Liver (tissue), 9 donors: ENCODE results near the gene MYO15A. TPM values are rescaled to one million over a fixed set of nuclear protein-coding genes. Genes with fewer than 3 reads are reported as not detected.

Experiments used
- DNase-seq: peaks from one replicate; pipeline ENCODE4 v3.0.0-alpha.2; 2017; ENCODE audit warnings: low spot score
- H3K27ac ChIP-seq, 2 donors: one replicate each; pipeline ENCODE4 v1.7.0; 2013; ENCODE audit warnings: inconsistent platforms in 2 of 2, low read length in 2 of 2, control low read depth in 1 of 2, low read depth in 1 of 2, mild to moderate bottlenecking in 1 of 2
- H3K27me3 ChIP-seq, 4 donors: one replicate each; pipeline versions ENCODE4 v1.6.1 to v1.7.0; 2013; ENCODE audit warnings: low read length in 3 of 4, inconsistent platforms in 1 of 4, mild to moderate bottlenecking in 1 of 4, moderate library complexity in 1 of 4; ENCODE audit not compliant: control insufficient read depth in 4 of 4, insufficient read depth in 4 of 4
- H3K36me3 ChIP-seq, 4 donors: one replicate each; pipeline versions ENCODE4 v1.6.1 to v1.7.0; 2013; ENCODE audit warnings: low read length in 3 of 4, mild to moderate bottlenecking in 3 of 4, low read depth in 1 of 4, moderate library complexity in 1 of 4; ENCODE audit not compliant: control insufficient read depth in 4 of 4, insufficient read depth in 3 of 4
- H3K4me1 ChIP-seq, 4 donors: one replicate each; pipeline versions ENCODE4 v1.6.1 to v1.7.0; 2013; ENCODE audit warnings: low read length in 3 of 4, mild to moderate bottlenecking in 3 of 4, moderate library complexity in 1 of 4; ENCODE audit not compliant: control insufficient read depth in 4 of 4, insufficient read depth in 4 of 4
- H3K4me3 ChIP-seq, 3 donors: one replicate each; pipeline versions ENCODE4 v1.6.1 to v1.7.0; 2013; ENCODE audit warnings: low read length in 3 of 3, control low read depth in 1 of 3, low read depth in 1 of 3, mild to moderate bottlenecking in 1 of 3
- H3K9ac ChIP-seq, 2 donors: one replicate each; pipeline ENCODE4 v1.7.0; 2013; ENCODE audit warnings: low read length in 2 of 2, mild to moderate bottlenecking in 2 of 2, moderate library complexity in 2 of 2, control low read depth in 1 of 2, low read depth in 1 of 2
- H3K9me3 ChIP-seq, 4 donors: one replicate each; pipeline versions ENCODE4 v1.6.1 to v1.7.0; 2013; ENCODE audit warnings: low read length in 3 of 4; ENCODE audit not compliant: control insufficient read depth in 4 of 4
- EGR1 ChIP-seq, 2 donors: IDR thresholded peaks; 2 replicates each; pipeline ENCODE4 v1.6.1; 2016 to 2018; ENCODE audit warnings: antibody characterized with exemption in 2 of 2, low read depth in 2 of 2
- FOXA2 ChIP-seq: IDR thresholded peaks from 2 replicates; pipeline ENCODE4 v1.6.1; 2016; ENCODE audit warnings: antibody characterized with exemption
- HNF4A ChIP-seq, 2 donors: conservative IDR thresholded peaks; 2 replicates each; pipeline ENCODE4 v1.6.1; 2016; ENCODE audit warnings: antibody characterized with exemption in 2 of 2, mild to moderate bottlenecking in 2 of 2
- HNF4G ChIP-seq: IDR thresholded peaks from 2 replicates; pipeline ENCODE4 v1.6.1; 2016; ENCODE audit warnings: antibody characterized with exemption
- JUND ChIP-seq, 2 donors: IDR thresholded peaks; 2 replicates each; pipeline ENCODE4 v1.6.1; 2016; ENCODE audit warnings: antibody characterized with exemption in 2 of 2
- NR2F2 ChIP-seq: IDR thresholded peaks from 2 replicates; pipeline ENCODE4 v1.6.1; 2016; ENCODE audit warnings: antibody characterized with exemption
- RAD21 ChIP-seq, 2 donors: IDR thresholded peaks; 2 replicates each; pipeline ENCODE4 v1.6.1; 2016; ENCODE audit warnings: antibody characterized with exemption in 2 of 2, mild to moderate bottlenecking in 2 of 2
- RXRA ChIP-seq, 2 donors: IDR thresholded peaks; 2 replicates each; pipeline ENCODE4 v1.6.1; 2017 to 2018; ENCODE audit warnings: antibody characterized with exemption in 2 of 2, mild to moderate bottlenecking in 1 of 2
- SP1 ChIP-seq: IDR thresholded peaks from 2 replicates; pipeline ENCODE4 v1.6.1; 2018; ENCODE audit warnings: antibody characterized with exemption, mild to moderate bottlenecking
- TAF1 ChIP-seq: conservative IDR thresholded peaks from 2 replicates; pipeline ENCODE4 v1.6.1; 2016; ENCODE audit warnings: antibody characterized with exemption, mild to moderate bottlenecking
- YY1 ChIP-seq: IDR thresholded peaks from 2 replicates; pipeline ENCODE4 v1.6.1; 2016; ENCODE audit warnings: antibody characterized with exemption, mild to moderate bottlenecking
- WGBS: extraction: QIAGEN DNeasy Blood & Tissue Kit; methylation state at CpG from one replicate; pipeline ENCODE4 v1.1.7; 2013; 5-methylcytosine and 5-hydroxymethylcytosine counted together
- polyA plus RNA-seq, 2 donors: library from polyadenylated mRNA; stranded (reverse) in 1 of 2; unstranded in 1 of 2; fragments of 200-250 nt in 1 of 2; fragments of >200 nt in 1 of 2; fragmentation: Nextera tagmentation in 1 of 2; extraction: Ambion mirVana in 1 of 2; gene quantifications; one replicate each; pipeline versions ENCODE4 v1.2.1 to v1.2.3, GENCODE V29; 2013 to 2015
- total RNA-seq, 2 donors: library from RNA; depleted of rRNA; stranded (reverse); fragments of >200 nt; gene quantifications; one replicate each; pipeline ENCODE4 v1.2.3, GENCODE V29; 2014
- TF ChIP-seq, protein P1 (sequence below): IDR thresholded peaks from 2 replicates; pipeline ENCODE4 v1.6.1; 2016; ENCODE audit warnings: antibody characterized with exemption
- TF ChIP-seq, protein P2 (sequence below): IDR thresholded peaks from 2 replicates; pipeline ENCODE4 v1.6.1; 2016; ENCODE audit warnings: antibody characterized with exemption, mild to moderate bottlenecking
- TF ChIP-seq, protein P3 (sequence below): IDR thresholded peaks from 2 replicates; pipeline ENCODE4 v1.6.1; 2016; ENCODE audit warnings: antibody characterized with exemption
- donor health status: healthy.
- donor health status: healthy.
- donor health status: healthy.
- donor health status: healthy.
- donor health status: healthy.

Gene MYO15A
- total and polyA plus RNA-seq, 4 donors = 0.15 to 2.9 (median 0.97) TPM

DNA sequence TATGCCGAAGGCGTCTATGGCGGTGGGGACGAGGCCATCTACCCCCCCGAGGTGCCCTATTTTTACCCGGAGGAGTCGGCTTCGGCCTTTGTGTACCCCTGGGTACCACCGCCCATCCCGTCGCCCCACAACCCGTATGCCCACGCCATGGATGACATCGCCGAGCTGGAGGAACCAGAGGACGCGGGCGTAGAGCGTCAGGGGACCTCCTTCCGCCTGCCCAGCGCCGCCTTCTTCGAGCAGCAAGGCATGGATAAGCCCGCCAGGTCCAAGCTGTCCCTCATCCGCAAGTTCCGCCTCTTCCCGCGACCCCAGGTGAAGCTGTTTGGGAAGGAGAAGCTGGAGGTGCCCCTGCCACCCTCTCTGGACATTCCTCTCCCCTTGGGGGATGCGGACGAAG lies 11.4 kb downstream of the MYO15A start:
- Histone ChIP-seq H3K4me3 (no peak overlapping the region), H3K36me3 (no peaks in the 10 kb centered on the region), H3K27me3 (no peaks in the 10 kb centered on the region), H3K9ac (no peak overlapping the region), H3K27ac (no peak overlapping the region), H3K9me3 (no peaks in the 10 kb centered on the region), H3K4me1 (peaks cover 10 to 29% (median 16%) of the 10 kb centered on the region in 4 donors)
- WGBS = 96% methylated on average over 30 of the region's 30 CpGs
- no peak for DNase-seq
- TF ChIP-seq TAF1 (no peak), YY1 (no peak), JUND (IDR thresholded peaks at IDR 0.05) (no peak), RXRA (IDR thresholded peaks at IDR 0.05) (no peak)
- TF ChIP-seq, protein P1, sequence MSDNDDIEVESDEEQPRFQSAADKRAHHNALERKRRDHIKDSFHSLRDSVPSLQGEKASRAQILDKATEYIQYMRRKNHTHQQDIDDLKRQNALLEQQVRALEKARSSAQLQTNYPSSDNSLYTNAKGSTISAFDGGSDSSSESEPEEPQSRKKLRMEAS = no peak

DNA sequence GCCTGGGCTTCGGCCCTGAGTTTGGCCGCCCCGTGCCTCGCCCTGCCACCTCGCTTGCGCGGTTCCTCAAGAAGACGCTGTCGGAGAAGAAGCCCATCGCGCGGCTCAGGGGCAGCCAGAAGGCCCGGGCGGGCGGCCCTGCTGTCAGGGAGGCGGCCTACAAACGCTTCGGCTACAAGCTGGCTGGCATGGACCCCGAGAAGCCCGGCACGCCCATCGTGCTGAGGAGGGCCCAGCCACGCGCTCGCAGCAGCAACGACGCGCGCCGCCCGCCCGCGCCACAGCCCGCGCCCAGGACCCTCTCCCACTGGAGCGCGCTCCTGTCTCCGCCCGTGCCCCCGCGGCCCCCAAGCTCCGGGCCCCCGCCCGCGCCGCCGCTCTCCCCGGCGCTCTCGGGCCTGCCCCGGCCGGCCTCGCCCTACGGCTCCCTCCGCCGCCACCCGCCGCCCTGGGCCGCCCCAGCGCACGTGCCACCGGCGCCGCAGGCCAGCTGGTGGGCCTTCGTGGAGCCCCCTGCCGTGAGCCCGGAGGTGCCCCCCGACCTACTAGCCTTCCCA lies 12.0 kb downstream of the MYO15A start:
- H3K4me1 ChIP-seq = peaks cover 8 to 25% (median 14%) of the 10 kb centered on the region in 4 donors
- no peaks in the 10 kb centered on the region for H3K9me3 ChIP-seq
- TF ChIP-seq NR2F2 (no peak), RAD21 (IDR thresholded peaks at IDR 0.05) (no peak), SP1 (no peak), TAF1 (no peak), HNF4G (no peak)
- WGBS = 81% methylated on average over 68 of the region's 68 CpGs
- H3K9ac ChIP-seq = no peak overlapping the region
- H3K4me3 ChIP-seq = no peak overlapping the region
- no peaks in the 10 kb centered on the region for H3K36me3 ChIP-seq
- DNase-seq = no peak
- H3K27me3 ChIP-seq = no peaks in the 10 kb centered on the region
- H3K27ac ChIP-seq = no peak overlapping the region

DNA sequence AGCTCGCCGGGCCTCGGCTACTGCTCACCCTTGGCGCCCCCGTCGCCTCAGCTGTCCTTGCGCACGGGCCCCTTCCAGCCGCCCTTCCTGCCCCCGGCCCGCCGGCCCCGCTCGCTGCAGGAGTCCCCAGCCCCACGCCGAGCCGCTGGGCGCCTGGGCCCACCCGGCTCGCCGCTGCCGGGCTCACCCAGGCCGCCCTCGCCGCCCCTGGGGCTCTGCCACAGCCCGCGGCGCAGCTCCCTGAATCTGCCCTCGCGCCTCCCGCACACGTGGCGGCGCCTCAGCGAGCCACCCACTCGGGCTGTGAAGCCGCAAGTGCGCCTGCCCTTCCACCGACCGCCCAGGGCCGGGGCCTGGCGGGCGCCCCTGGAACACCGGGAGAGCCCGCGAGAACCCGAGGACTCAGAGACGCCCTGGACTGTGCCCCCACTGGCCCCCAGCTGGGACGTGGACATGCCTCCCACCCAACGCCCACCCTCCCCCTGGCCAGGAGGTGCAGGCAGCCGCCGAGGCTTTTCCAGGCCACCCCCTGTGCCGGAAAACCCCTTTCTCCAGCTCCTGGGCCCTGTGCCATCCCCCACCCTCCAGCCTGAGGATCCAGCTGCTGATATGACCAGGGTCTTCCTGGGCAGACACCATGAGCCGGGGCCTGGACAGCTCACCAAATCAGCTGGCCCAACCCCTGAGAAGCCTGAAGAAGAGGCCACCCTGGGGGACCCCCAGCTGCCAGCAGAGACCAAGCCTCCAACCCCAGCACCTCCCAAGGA lies 12.8 kb downstream of the MYO15A start:
- H3K4me3 ChIP-seq = no peak overlapping the region
- peaks cover 8 to 18% (median 11%) of the 10 kb centered on the region in 4 donors for H3K4me1 ChIP-seq
- no peaks in the 10 kb centered on the region for H3K36me3 ChIP-seq
- 93% methylated on average over 54 of the region's 54 CpGs for WGBS
- TF ChIP-seq FOXA2 (no peak), EGR1 (IDR thresholded peaks at IDR 0.05; ENCODE audit: low read depth in 2 of 2) (no peak), JUND (IDR thresholded peaks at IDR 0.05) (no peak), HNF4A (conservative IDR thresholded peaks at IDR 0.05) (no peak), NR2F2 (no peak), HNF4G (no peak)
- TF ChIP-seq, protein P2, sequence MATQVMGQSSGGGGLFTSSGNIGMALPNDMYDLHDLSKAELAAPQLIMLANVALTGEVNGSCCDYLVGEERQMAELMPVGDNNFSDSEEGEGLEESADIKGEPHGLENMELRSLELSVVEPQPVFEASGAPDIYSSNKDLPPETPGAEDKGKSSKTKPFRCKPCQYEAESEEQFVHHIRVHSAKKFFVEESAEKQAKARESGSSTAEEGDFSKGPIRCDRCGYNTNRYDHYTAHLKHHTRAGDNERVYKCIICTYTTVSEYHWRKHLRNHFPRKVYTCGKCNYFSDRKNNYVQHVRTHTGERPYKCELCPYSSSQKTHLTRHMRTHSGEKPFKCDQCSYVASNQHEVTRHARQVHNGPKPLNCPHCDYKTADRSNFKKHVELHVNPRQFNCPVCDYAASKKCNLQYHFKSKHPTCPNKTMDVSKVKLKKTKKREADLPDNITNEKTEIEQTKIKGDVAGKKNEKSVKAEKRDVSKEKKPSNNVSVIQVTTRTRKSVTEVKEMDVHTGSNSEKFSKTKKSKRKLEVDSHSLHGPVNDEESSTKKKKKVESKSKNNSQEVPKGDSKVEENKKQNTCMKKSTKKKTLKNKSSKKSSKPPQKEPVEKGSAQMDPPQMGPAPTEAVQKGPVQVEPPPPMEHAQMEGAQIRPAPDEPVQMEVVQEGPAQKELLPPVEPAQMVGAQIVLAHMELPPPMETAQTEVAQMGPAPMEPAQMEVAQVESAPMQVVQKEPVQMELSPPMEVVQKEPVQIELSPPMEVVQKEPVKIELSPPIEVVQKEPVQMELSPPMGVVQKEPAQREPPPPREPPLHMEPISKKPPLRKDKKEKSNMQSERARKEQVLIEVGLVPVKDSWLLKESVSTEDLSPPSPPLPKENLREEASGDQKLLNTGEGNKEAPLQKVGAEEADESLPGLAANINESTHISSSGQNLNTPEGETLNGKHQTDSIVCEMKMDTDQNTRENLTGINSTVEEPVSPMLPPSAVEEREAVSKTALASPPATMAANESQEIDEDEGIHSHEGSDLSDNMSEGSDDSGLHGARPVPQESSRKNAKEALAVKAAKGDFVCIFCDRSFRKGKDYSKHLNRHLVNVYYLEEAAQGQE = no peak
- TF ChIP-seq, protein P3, sequence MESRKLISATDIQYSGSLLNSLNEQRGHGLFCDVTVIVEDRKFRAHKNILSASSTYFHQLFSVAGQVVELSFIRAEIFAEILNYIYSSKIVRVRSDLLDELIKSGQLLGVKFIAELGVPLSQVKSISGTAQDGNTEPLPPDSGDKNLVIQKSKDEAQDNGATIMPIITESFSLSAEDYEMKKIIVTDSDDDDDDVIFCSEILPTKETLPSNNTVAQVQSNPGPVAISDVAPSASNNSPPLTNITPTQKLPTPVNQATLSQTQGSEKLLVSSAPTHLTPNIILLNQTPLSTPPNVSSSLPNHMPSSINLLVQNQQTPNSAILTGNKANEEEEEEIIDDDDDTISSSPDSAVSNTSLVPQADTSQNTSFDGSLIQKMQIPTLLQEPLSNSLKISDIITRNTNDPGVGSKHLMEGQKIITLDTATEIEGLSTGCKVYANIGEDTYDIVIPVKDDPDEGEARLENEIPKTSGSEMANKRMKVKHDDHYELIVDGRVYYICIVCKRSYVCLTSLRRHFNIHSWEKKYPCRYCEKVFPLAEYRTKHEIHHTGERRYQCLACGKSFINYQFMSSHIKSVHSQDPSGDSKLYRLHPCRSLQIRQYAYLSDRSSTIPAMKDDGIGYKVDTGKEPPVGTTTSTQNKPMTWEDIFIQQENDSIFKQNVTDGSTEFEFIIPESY = no peak
- H3K27ac ChIP-seq = no peak overlapping the region
- DNase-seq = no peak
- H3K9me3 ChIP-seq = no peaks in the 10 kb centered on the region
- H3K9ac ChIP-seq = no peak overlapping the region
- H3K27me3 ChIP-seq = no peaks in the 10 kb centered on the region
